Hindlimb muscle (tissue), 1 donor: Measurements from ENCODE around the gene TPD52L2. TPM values are rescaled to one million over a fixed set of nuclear protein-coding genes. Genes with fewer than 3 reads are reported as not detected.

Experiments used
- DNase-seq: peaks from one replicate; pipeline ENCODE4 v3.0.0-alpha.2; 2013
- polyA plus RNA-seq: library from polyadenylated mRNA; unstranded; fragments of 120-200 nt; gene quantifications from one replicate; pipeline ENCODE4 v1.2.1, GENCODE V29; 2013; ENCODE audit not compliant: insufficient read length

The TPD52L2 gene
- polyA plus RNA-seq, result 87.2 TPM

- DNase-seq, result peak; percentile 97
These were observed at the start of gene TPD52L2 for GRCh38 chr20:63864978-63865640. TSS of gene TPD52L2 (plus strand) at chr20:63865270. CDS start at chr20:63865366, 96 bp downstream.

GRCh38 chr20:63815615-63816253 is 49.3 kb upstream of the TPD52L2 start:
- DNase-seq, result no peak

- no peak for DNase-seq
These were observed 45.7 kb upstream of the TPD52L2 start for GRCh38 chr20:63819224-63819921.

- no peak for DNase-seq
These were observed 43.3 kb upstream of the TPD52L2 start for GRCh38 chr20:63821811-63822210.

- no peak for DNase-seq
These were observed 42.8 kb upstream of the TPD52L2 start for GRCh38 chr20:63822276-63822696.

- DNase-seq, result no peak
These were observed 41.3 kb upstream of the TPD52L2 start for GRCh38 chr20:63823691-63824311.

- no peak for DNase-seq
These were observed 39.5 kb upstream of the TPD52L2 start for GRCh38 chr20:63825331-63826118.

- no peak for DNase-seq
These were observed 38.3 kb upstream of the TPD52L2 start for GRCh38 chr20:63826753-63827152.

GRCh38 chr20:63828124-63828523 is 36.9 kb upstream of the TPD52L2 start:
- DNase-seq, result no peak

- DNase-seq, result no peak
These were observed 36.5 kb upstream of the TPD52L2 start for GRCh38 chr20:63828545-63828944.

GRCh38 chr20:63828951-63829350 is 36.1 kb upstream of the TPD52L2 start:
- no peak for DNase-seq

- DNase-seq, result no peak
These were observed 35.5 kb upstream of the TPD52L2 start for GRCh38 chr20:63829603-63829944.

GRCh38 chr20:63829945-63830835 is 34.9 kb upstream of the TPD52L2 start:
- no peak for DNase-seq

GRCh38 chr20:63830841-63831588 is 34.1 kb upstream of the TPD52L2 start, which contains the start of gene ZBTB46:
TSS of gene ZBTB46 (minus strand) at chr20:63831264. CDS start at chr20:63790757, 40,507 bp downstream.
- DNase-seq, result no peak

- DNase-seq, result no peak
These were observed 33.5 kb upstream of the TPD52L2 start for GRCh38 chr20:63831646-63831992.

GRCh38 chr20:63831993-63832686 is 32.9 kb upstream of the TPD52L2 start:
- no peak for DNase-seq

GRCh38 chr20:63833776-63834490 is 31.1 kb upstream of the TPD52L2 start:
- DNase-seq, result no peak

- no peak for DNase-seq
These were observed 30.6 kb upstream of the TPD52L2 start for GRCh38 chr20:63834491-63834880.
